ENCODE results near the gene PPT2.

GRCh38 chr6:32191696-32192607, 38.0 kb downstream of the PPT2 start:
- no peak for TF ChIP-seq EZH2phosphoT487 (IDR thresholded peaks at IDR 0.05; ENCODE audit: low read depth, severe bottlenecking, unreplicated experiment)
- no peak for TF ChIP-seq CTCF (IDR thresholded peaks at IDR 0.05; ENCODE audit: poor library complexity)
- no peak for TF ChIP-seq EZH2 (IDR thresholded peaks at IDR 0.05; ENCODE audit: borderline replicate concordance)
